ENCODE data around the gene DGAT2L6. TPM values are rescaled to one million over a fixed set of nuclear protein-coding genes. Genes with fewer than 3 reads are reported as not detected.

DGAT2L6 gene
- total and polyA plus RNA-seq, 10 of the 15 experiments (the other 5 are each of a cell fraction or from before 2014, with no cell fraction given) = 0.08 to 0.58 (median 0.31) TPM; not detected in 3

DNA sequence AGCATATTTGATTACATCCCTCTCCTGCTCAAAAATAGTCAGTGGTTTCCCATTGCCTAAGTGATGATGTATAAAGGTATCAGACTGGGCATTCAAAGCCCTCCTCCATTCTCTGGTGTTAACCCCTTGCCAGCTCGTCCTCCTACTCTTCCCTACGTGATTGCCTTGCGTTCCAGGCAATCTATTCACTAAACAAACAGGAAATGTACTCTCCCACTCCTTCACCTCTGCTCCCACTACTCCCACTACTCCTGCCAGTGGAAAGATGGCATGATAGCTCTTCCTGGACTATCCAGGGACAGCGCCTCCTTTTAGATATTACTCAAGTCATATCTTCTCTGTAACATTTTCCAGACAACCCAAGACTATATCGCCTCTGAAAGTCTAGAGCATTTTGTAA is 5.8 kb downstream of the DGAT2L6 start (continued):
- TF ChIP-seq IRF5 (IDR thresholded peaks at IDR 0.05; ENCODE audit: borderline replicate concordance) (no peak), POLR2AphosphoS2 (IDR thresholded peaks at IDR 0.05; ENCODE audit: low read depth, low read length) (no peak), SMAD1 (IDR thresholded peaks at IDR 0.05; ENCODE audit: low read depth, partially characterized antibody) (no peak), SREBF2 (IDR thresholded peaks at IDR 0.05; ENCODE audit: low read length) (no peak), EED (IDR thresholded peaks at IDR 0.05; ENCODE audit: low read depth) (no peak), EZH2 (IDR thresholded peaks at IDR 0.05; ENCODE audit: borderline replicate concordance, control insufficient read depth, low read depth, low read length) (no peak)

GRCh38 chrX:70190225-70190624 is 12.9 kb downstream of the DGAT2L6 start:
- no peak overlapping the region for H3K4me2 ChIP-seq (ENCODE audit: control insufficient read depth, insufficient read depth)
- ChIA-PET SMC1A (ENCODE audit: uncharacterized antibody, unreplicated experiment) (no interaction called here), CTCF (no interaction called here), RAD21 (ENCODE audit: unreplicated experiment) (no interaction called here), POLR2A (no interaction called here)
- intact Hi-C loops (cut with micrococcal nuclease; ENCODE audit: unreplicated experiment) = no loop called here
- H3K36me3 ChIP-seq (ENCODE audit: control insufficient read depth in 2 of 2, insufficient read depth in 2 of 2, low read length in 1 of 2) = no peaks in the 10 kb centered on the region
- no peaks in the 10 kb centered on the region for H3K27me3 ChIP-seq (replicated peaks in 1 of 2; ENCODE audit: control insufficient read depth in 2 of 2, insufficient read depth in 2 of 2, low read length in 1 of 2)
- H3K79me2 ChIP-seq (ENCODE audit: control insufficient read depth, insufficient read depth, low read length) = no peaks in the 10 kb centered on the region
- no peak overlapping the region for H3K9ac ChIP-seq (ENCODE audit: control insufficient read depth, insufficient read depth, low read length)
- FAIRE-seq (no peak), DNase-seq (ENCODE audit: low read depth, low spot score) (no peak), ATAC-seq (no peak)
- no peaks in the 10 kb centered on the region; the same call in 2 of the 3 replicates for H3K9me3 ChIP-seq (replicated peaks; ENCODE audit: control insufficient read depth, insufficient read depth, low read length)
- in situ Hi-C loops (cut with MboI) = no loop called here
- BruUV-seq (replicated peaks) = no TSS peak
- no peak overlapping the region for H2AFZ ChIP-seq (ENCODE audit: control insufficient read depth, low read depth, low read length)
- no peak overlapping the region for H3K4me3 ChIP-seq
- no peaks in the 10 kb centered on the region for H3K4me1 ChIP-seq (ENCODE audit: control insufficient read depth, insufficient read depth, low read length)
- H3K27ac ChIP-seq (ENCODE audit: control insufficient read depth, insufficient read depth) = no peak overlapping the region
- H4K20me1 ChIP-seq (ENCODE audit: control insufficient read depth, insufficient read depth) = no peaks in the 10 kb centered on the region
- TF ChIP-seq RBBP5 (conservative IDR thresholded peaks at IDR 0.05) = no peak
- TF ChIP-seq RCOR1 (conservative IDR thresholded peaks at IDR 0.05; ENCODE audit: low read depth, low read length) = no peak
- TF ChIP-seq MTA2 (IDR thresholded peaks at IDR 0.05; ENCODE audit: low read depth) = no peak
- no peak for TF ChIP-seq TARDBP (IDR thresholded peaks at IDR 0.05; ENCODE audit: borderline replicate concordance)
- no peak for TF ChIP-seq ATF2 (IDR thresholded peaks at IDR 0.05; ENCODE audit: low read length)
- no peak for TF ChIP-seq YY1 (IDR thresholded peaks at IDR 0.05; ENCODE audit: low read depth, low read length)
- TF ChIP-seq RB1 (IDR thresholded peaks at IDR 0.05; ENCODE audit: borderline replicate concordance) = no peak
- no peak for TF ChIP-seq ZNF384 (IDR thresholded peaks at IDR 0.05; ENCODE audit: borderline replicate concordance, low read depth, low read length)

Data from GM12878 (cell line).